ENCODE data around the gene TMEM106C. TPM values are rescaled to one million over a fixed set of nuclear protein-coding genes. Genes with fewer than 3 reads are reported as not detected.

Gene TMEM106C
- total RNA-seq, 1 donor from 2014 or later, result 30.0 TPM

GRCh38 chr12:47988073-47989022 is 25.0 kb downstream of the TMEM106C start:
- Histone ChIP-seq H3K4me2 (ENCODE audit: low read length) (peak overlapping the region; percentile 66), H4K20me1 (ENCODE audit: insufficient read depth, low read length) (no peaks in the 10 kb centered on the region), H2AFZ (ENCODE audit: low read depth, low read length) (no peak overlapping the region), H3K79me2 (ENCODE audit: insufficient read depth, low read length) (no peaks in the 10 kb centered on the region), H3K27me3 (ENCODE audit: insufficient read depth, low read length) (peaks cover 10% of the 10 kb centered on the region), H3K27ac (ENCODE audit: low read depth, low read length) (no peak overlapping the region), H3K36me3 (ENCODE audit: insufficient read depth, low read length) (no peaks in the 10 kb centered on the region), H3K9ac (ENCODE audit: low read length) (peak overlapping the region; percentile 27), H3K4me1 (ENCODE audit: insufficient read depth, low read length) (no peaks in the 10 kb centered on the region), H3K4me3 (ENCODE audit: insufficient read depth, low read depth, low read length) (peak overlapping the region; percentile 13), H3K9me3 (ENCODE audit: insufficient read depth, low read depth, low read length) (no peaks in the 10 kb centered on the region)
- no peaks in the 10 kb centered on the region for H3K9me3 Mint-ChIP-seq (ENCODE audit: unreplicated experiment)
- H3K4me3 Mint-ChIP-seq (ENCODE audit: unreplicated experiment), result no peak overlapping the region
- peaks cover 1% of the 10 kb centered on the region for H3K36me3 Mint-ChIP-seq (ENCODE audit: low read depth, unreplicated experiment)
- H3K4me1 Mint-ChIP-seq (ENCODE audit: low read depth, unreplicated experiment), result peaks cover 13% of the 10 kb centered on the region
- peak overlapping the region; percentile 84 for H3K27ac Mint-ChIP-seq (ENCODE audit: unreplicated experiment)
- FAIRE-seq, result no peak
- H3K27me3 Mint-ChIP-seq (ENCODE audit: low read depth, unreplicated experiment), result peaks cover 22% of the 10 kb centered on the region
- TF ChIP-seq CTCF (IDR thresholded peaks at IDR 0.05; ENCODE audit: insufficient read depth, low read depth, low read length) (no peak), EZH2 (IDR thresholded peaks at IDR 0.05; ENCODE audit: insufficient read depth, low read length) (no peak)
- DNase-seq (ENCODE audit: low read depth), result peak; percentile 22

GRCh38 chr12:47989023-47989417 is 25.6 kb downstream of the TMEM106C start:
- peaks cover 13% of the 10 kb centered on the region for H3K4me1 Mint-ChIP-seq (ENCODE audit: low read depth, unreplicated experiment)
- Histone ChIP-seq H3K4me2 (ENCODE audit: low read length) (no peak overlapping the region), H3K4me1 (ENCODE audit: insufficient read depth, low read length) (no peaks in the 10 kb centered on the region), H3K27me3 (ENCODE audit: insufficient read depth, low read length) (peaks cover 10% of the 10 kb centered on the region), H2AFZ (ENCODE audit: low read depth, low read length) (no peak overlapping the region), H3K79me2 (ENCODE audit: insufficient read depth, low read length) (no peaks in the 10 kb centered on the region), H3K4me3 (ENCODE audit: insufficient read depth, low read depth, low read length) (no peak overlapping the region), H3K36me3 (ENCODE audit: insufficient read depth, low read length) (no peaks in the 10 kb centered on the region), H4K20me1 (ENCODE audit: insufficient read depth, low read length) (no peaks in the 10 kb centered on the region), H3K9me3 (ENCODE audit: insufficient read depth, low read depth, low read length) (no peaks in the 10 kb centered on the region), H3K27ac (ENCODE audit: low read depth, low read length) (no peak overlapping the region), H3K9ac (ENCODE audit: low read length) (no peak overlapping the region)
- H3K36me3 Mint-ChIP-seq (ENCODE audit: low read depth, unreplicated experiment), result peaks cover 1% of the 10 kb centered on the region
- no peak for DNase-seq (ENCODE audit: low read depth)
- FAIRE-seq, result no peak
- no peak for TF ChIP-seq EZH2 (IDR thresholded peaks at IDR 0.05; ENCODE audit: insufficient read depth, low read length)
- no peak for TF ChIP-seq CTCF (IDR thresholded peaks at IDR 0.05; ENCODE audit: insufficient read depth, low read depth, low read length)
- H3K27me3 Mint-ChIP-seq (ENCODE audit: low read depth, unreplicated experiment), result peaks cover 22% of the 10 kb centered on the region
- H3K27ac Mint-ChIP-seq (ENCODE audit: unreplicated experiment), result no peak overlapping the region
- H3K4me3 Mint-ChIP-seq (ENCODE audit: unreplicated experiment), result no peak overlapping the region
- H3K9me3 Mint-ChIP-seq (ENCODE audit: unreplicated experiment), result no peaks in the 10 kb centered on the region

- H3K36me3 Mint-ChIP-seq (ENCODE audit: low read depth, unreplicated experiment), result peaks cover 1% of the 10 kb centered on the region
- Histone ChIP-seq H3K4me3 (ENCODE audit: insufficient read depth, low read depth, low read length) (no peak overlapping the region), H2AFZ (ENCODE audit: low read depth, low read length) (no peak overlapping the region), H3K27me3 (ENCODE audit: insufficient read depth, low read length) (peaks cover 13% of the 10 kb centered on the region), H3K4me1 (ENCODE audit: insufficient read depth, low read length) (no peaks in the 10 kb centered on the region), H3K9me3 (ENCODE audit: insufficient read depth, low read depth, low read length) (no peaks in the 10 kb centered on the region), H3K79me2 (ENCODE audit: insufficient read depth, low read length) (no peaks in the 10 kb centered on the region), H4K20me1 (ENCODE audit: insufficient read depth, low read length) (no peaks in the 10 kb centered on the region), H3K4me2 (ENCODE audit: low read length) (no peak overlapping the region), H3K36me3 (ENCODE audit: insufficient read depth, low read length) (no peaks in the 10 kb centered on the region), H3K9ac (ENCODE audit: low read length) (no peak overlapping the region), H3K27ac (ENCODE audit: low read depth, low read length) (no peak overlapping the region)
- peaks cover 18% of the 10 kb centered on the region for H3K27me3 Mint-ChIP-seq (ENCODE audit: low read depth, unreplicated experiment)
- H3K9me3 Mint-ChIP-seq (ENCODE audit: unreplicated experiment), result no peaks in the 10 kb centered on the region
- TF ChIP-seq CTCF (IDR thresholded peaks at IDR 0.05; ENCODE audit: insufficient read depth, low read depth, low read length), result no peak
- no peak for TF ChIP-seq EZH2 (IDR thresholded peaks at IDR 0.05; ENCODE audit: insufficient read depth, low read length)
- no peak overlapping the region for H3K27ac Mint-ChIP-seq (ENCODE audit: unreplicated experiment)
- H3K4me3 Mint-ChIP-seq (ENCODE audit: unreplicated experiment), result no peak overlapping the region
- FAIRE-seq, result no peak
- no peak for DNase-seq (ENCODE audit: low read depth)
- peaks cover 13% of the 10 kb centered on the region for H3K4me1 Mint-ChIP-seq (ENCODE audit: low read depth, unreplicated experiment)
Measured at GRCh38 chr12:47989666-47990065, 26.3 kb downstream of the TMEM106C start.
